NOMO-1 (cell line): ENCODE data around the gene FAM151A.

Source experiments
- DNase-seq, 2 experiments: peaks; one replicate each; lab custom pipeline; 2025; ENCODE audit not compliant: unreplicated experiment in 2 of 2; lab: John Stamatoyannopoulos, UW

Gene FAM151A

GRCh38 chr1:54604572-54605370 lies 18.6 kb downstream of the FAM151A start:
- no peak for DNase-seq

DNA sequence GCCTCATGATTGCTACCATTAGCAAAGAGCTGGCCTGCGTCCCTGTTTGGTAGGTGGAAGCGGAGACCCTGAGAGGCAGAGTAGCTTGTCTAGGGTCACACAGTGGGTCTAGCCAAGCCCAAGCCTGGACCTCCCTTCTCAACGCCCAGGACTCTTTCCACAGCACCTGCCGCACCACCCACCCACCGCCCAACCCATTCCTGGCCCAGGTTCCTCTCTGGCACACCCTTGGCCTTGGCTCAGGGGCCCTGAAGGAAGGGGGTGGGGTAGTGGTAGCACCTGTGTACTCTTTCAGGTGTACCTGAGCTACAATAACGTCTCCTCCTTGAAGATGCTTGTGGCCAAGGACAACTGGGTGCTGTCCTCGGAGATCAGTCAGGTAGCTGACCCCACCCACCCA lies 19.3 kb downstream of the FAM151A start:
- no peak for DNase-seq

- DNase-seq = no peak
These were observed 20.1 kb downstream of the FAM151A start for GRCh38 chr1:54603241-54603640.

DNA sequence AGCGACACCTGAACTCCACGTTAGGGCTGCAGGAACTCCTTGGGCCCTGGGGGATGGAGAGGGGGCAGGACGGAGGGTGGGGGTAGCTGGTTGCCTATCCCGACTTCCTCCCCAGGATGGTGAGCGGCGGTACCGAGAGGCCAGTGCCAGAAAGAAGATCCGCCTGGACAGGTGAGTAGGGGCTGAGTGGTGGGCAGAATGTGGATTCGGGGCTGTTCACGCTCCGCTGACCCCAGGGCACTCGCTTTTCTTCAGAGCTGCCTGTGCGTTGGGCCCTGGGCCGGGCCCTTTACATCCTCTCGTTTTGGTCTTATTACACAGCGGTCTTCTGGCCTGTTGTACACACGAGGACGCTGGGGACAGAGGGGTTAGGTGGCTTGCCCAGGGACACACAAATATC lies 20.8 kb downstream of the FAM151A start:
- DNase-seq = no peak

GRCh38 chr1:54601730-54602129 lies 21.6 kb downstream of the FAM151A start:
- DNase-seq = no peak

- no peak for DNase-seq
These were observed 22.2 kb downstream of the FAM151A start for GRCh38 chr1:54600947-54601721.

- DNase-seq = no peak
These were observed 24.0 kb downstream of the FAM151A start for GRCh38 chr1:54599211-54599823.

GRCh38 chr1:54597455-54598030 lies 25.8 kb downstream of the FAM151A start:
- DNase-seq = no peak

GRCh38 chr1:54596756-54597155 lies 26.6 kb downstream of the FAM151A start:
- no peak for DNase-seq

GRCh38 chr1:54595956-54596498 lies 27.3 kb downstream of the FAM151A start:
- no peak for DNase-seq

DNA sequence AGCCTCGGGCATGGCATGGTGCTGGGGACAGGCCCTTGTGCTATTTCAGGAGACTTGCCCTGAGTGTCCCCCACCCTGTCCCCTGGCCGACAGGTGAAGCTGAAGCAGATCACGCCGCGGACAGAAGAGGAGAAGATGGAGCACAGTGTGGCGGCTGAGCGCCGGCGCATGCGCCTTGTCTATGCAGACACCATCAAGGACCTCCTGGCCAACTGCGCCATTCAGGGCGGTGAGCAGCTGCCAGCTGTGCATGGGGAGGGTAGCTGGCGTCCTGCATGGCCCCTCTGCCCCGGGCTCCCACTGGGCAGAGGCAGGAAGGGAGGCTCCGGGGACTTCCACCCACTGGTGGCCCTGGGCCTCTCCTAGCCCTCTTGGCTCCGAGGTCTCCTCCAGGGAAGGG lies 28.9 kb downstream of the FAM151A start:
- no peak for DNase-seq

- DNase-seq = no peak
These were observed 29.7 kb downstream of the FAM151A start for GRCh38 chr1:54593571-54594160.

DNA sequence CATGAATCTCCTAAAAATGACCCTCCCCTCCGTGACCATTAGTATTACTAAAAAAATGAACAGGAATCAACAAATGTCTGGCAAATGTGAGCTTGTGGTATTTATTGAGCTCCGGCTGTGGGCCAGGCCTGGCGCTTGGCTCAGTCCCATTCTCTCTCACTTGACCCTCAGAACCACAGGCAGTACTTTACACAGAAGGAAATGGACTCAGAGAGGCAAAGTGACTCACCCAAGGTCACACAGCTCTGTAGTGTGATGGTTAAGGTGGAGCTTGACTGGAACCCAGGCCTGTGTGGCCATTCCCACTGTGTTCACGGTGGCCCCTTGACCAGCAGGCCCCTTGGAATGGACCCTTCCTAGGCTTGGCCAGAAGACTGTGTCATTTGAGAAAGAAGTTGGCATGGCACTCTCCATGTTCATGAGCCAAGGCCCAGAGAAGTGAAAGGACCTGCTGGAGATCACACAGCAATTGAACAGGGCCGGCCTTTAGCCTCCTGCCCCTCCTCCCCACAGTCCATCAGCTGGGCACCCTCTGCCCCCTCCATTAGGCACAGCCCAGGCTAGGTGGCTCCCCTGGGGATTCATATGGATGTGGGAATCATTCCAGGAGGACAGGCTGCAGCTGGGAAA lies 32.1 kb downstream of the FAM151A start:
- no peak for DNase-seq

DNA sequence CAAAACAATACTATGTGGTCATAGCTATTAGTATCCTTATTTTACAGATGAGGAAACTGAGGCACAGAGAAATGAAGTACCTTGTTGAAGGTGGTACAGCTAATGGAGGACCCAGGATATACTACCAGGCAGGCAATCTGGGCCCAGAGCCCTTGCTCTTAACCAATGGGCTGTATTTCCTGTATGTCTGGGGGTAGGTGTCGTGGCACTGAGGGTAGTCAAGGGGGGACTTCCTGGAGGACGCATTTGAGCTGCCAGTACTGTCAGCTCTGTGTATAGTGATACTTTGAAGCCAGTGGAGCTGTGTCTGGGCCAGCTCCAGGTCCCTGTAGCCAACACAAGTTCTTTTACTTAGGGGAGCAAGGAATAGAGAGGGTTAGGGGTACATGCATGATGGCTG lies 34.9 kb downstream of the FAM151A start:
- no peak for DNase-seq

DNA sequence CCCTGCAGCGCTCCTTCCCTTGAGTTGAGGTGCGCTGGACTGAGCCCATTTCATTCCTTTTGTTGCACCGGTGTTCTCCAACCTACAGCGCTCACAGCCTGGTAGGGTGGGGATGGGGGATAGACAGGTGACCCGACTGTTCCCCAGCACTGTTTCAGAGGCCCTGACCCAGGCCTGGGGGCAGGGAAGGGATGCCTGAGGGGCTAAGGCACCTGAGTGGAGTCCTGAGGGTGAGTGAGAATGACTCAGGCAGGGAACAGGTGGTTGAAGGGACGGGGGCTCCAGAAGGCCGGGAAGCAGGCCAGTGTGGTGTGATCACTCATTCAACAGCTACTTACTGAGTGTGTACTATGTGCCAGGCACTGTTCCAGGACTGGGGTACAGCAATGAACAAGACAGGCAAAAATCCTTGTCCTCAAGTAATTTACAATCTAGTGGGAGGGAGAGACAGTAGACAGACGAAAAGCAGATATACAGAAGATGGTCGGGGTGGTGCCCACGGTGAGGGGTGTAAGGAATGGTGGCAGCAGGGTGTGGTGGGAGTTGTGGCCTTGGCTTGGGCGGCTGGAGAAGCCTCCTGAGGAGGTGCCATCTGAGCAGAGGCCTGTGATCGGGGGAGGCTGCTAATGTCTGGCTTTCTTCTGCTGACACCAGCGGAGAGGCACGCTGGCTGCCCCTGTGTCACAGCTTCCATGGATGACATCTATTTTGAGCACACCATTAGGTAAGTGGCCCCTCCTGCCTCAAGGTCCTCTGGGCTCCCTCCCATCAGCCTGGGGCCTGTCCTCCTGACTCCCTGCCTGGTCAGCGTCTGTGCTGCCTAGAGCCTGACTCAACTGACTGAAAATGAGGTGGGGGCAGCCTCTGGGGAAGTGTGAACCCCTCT lies 37.9 kb downstream of the FAM151A start:
- no peak for DNase-seq

DNA sequence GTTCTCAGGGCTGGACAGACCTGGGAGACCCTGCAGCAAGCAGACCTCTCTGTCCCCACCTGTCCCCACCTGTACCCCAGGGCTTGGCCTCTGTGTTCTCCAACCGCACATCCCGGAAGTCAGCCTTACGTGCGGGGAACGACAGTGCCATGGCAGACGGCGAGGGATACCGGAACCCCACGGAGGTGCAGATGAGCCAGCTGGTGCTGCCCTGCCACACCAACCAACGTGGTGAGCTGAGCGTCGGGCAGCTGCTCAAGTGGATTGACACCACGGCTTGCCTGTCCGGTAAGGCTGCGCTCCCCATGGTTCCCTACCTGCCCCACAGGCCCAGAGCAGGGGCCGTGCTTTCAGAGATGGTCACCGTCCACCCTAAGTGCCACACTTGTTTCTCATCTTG lies 38.8 kb downstream of the FAM151A start:
- DNase-seq = no peak

- DNase-seq = no peak
These were observed 39.5 kb downstream of the FAM151A start for GRCh38 chr1:54583871-54584270.

GRCh38 chr1:54583307-54583686 lies 40.0 kb downstream of the FAM151A start:
- no peak for DNase-seq

GRCh38 chr1:54582566-54583306 lies 40.6 kb downstream of the FAM151A start:
- DNase-seq = no peak
